ENCODE results near the gene SUPT5H.

Gene SUPT5H

GRCh38 chr19:39401549-39402345 is 43.6 kb upstream of the SUPT5H start:
- TF ChIP-seq CTCF (IDR thresholded peaks at IDR 0.05; ENCODE audit: control insufficient read depth, insufficient read depth, low read depth, low read length, missing control alignments) = no peak
- H3K4me3 ChIP-seq (ENCODE audit: control insufficient read depth, low read depth, low read length) = no peak overlapping the region

DNA sequence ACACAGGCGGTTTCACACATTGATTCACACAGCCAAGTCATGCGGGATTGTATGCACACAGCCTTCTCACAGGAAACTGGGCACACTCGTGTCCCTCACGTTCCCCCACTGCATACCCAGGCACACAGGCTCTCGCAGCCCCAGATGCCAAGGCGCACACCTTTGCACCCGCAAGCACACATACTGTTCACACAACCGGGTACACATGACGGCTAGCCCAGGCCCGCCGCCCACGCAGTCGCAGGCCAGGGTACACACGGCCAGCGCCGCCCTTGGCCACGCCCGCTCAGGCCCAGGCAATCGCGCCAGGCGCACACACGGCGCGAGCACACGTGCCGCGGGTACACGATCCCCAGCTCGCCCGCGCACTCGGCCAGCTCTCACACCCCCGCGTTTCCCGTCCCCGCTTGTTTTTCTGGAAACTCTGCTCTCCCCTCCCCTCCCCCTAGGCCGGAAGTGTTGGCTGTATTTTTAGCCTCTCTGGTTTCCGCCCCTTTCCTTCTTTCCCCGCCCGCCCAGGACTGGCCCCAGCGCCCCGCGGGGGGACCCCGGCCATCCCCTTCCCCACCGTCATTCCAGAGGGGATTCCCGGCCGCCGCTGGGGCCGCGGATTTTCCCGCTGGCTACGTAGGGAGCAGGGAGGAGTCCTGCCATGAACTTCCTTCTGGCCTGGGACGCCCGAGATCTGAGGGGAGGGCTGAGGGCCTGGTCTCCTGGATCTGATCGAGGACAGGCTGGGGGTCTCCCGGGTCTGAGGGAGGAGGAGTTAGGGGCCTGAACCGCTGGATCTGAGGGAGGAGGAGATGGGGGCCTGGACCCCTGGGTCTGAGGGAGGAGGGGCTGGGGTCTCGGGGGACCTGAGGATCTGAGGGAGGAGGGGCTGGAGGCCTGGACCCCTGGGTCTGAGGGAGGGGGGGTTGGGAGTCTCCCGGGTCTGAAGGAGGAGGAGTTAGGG is 42.8 kb upstream of the SUPT5H start:
- DNase-seq (ENCODE audit: low read depth) = peak; percentile 63
- H3K4me3 ChIP-seq (ENCODE audit: control insufficient read depth, low read depth, low read length) = peak overlapping the region; percentile 48
- TF ChIP-seq CTCF (IDR thresholded peaks at IDR 0.05; ENCODE audit: control insufficient read depth, insufficient read depth, low read depth, low read length, missing control alignments) = no peak

More at GRCh38 chr19:39401549-39402345, 43.6 kb upstream of the SUPT5H start:
- DNase-seq (ENCODE audit: low read depth) = no peak

DNA sequence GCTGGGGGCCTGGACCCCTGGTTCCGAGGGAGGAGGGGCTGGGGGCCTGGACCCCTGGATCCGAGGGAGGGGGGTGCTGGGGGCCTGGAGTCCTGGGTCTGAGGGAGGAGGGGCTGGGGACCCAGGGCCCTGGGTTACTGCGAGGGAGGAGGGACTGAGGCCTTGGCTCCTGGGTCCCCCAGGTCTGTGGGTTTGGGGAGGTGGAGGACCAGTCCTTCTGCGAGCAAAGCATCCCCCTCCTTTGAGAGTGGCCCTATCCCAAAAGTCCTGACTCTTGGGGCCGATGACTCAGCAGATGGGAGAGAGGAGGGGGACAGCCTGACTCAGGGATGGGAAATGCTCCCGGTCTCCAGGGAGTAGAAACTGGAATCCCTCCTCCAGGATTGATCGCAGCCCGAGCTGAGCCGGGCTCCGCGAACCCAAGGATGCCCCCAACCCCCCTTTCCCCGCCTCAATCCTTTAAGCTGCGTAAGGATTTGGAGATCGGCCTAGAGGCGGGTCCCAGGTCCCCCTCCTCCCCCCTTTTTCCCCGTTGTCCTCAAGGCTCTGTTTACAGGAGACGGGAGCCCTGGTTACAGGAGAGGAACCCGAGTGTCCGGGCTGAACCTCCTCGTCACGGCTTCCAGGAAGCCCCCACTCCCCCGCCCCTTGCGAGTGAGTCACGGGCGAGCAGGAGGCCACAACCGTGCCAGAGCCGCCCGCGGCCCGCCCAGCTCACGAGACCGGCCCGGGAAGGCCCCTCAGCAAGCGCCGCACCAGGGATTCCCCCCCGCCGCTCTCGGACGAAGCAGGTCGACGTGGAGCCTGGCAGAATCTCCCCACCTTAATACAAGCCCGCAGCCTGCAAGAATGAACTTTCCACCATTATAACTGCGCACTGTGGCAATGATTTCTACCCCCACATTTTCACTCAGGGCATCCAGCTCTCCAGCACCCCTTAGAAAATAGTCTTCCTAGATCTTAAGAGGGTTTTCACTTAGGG is 41.8 kb upstream of the SUPT5H start:
- TF ChIP-seq CTCF (IDR thresholded peaks at IDR 0.05; ENCODE audit: control insufficient read depth, insufficient read depth, low read depth, low read length, missing control alignments) = no peak
- peak overlapping the region; percentile 48 for H3K4me3 ChIP-seq (ENCODE audit: control insufficient read depth, low read depth, low read length)
- peak; percentile 99 for DNase-seq (ENCODE audit: low read depth)

GRCh38 chr19:39405261-39405957 is 40.0 kb upstream of the SUPT5H start:
- TF ChIP-seq CTCF (IDR thresholded peaks at IDR 0.05; ENCODE audit: control insufficient read depth, insufficient read depth, low read depth, low read length, missing control alignments) = no peak
- H3K4me3 ChIP-seq (ENCODE audit: control insufficient read depth, low read depth, low read length) = no peak overlapping the region
- DNase-seq (ENCODE audit: low read depth) = no peak

DNA sequence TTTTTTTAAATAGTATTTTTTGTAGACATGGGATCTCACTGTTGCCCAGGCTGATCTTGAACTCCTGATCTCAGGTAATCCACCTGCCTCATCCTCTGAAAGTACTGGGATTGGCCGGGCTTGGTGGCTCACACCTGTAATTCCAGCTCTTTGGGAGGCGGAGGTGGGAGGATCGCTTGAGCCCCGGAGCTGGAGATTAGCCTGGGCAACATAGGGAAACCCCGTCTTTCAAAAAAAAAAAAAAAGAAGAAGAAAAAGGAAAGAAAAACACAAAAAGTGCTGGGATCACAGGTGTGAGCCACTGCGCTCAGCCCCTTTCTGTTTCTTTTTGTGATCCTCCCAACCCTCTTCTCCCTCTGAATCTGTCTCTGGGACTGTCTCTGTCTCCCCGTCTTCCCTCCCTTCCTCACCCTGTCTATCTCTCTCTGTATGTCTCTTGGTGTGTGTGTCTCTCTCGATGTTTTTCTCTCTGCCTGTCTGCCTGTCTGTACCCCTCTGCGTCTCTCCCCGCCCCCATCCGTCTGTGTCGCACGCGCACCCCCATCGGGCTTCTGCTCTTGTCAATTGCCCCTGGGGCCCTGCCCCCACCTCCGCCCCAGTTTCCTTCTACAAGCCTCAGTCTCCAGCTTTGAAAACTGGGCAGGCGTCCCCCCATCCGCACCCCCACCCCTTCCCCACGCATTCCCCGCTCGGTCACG is 39.3 kb upstream of the SUPT5H start:
- H3K4me3 ChIP-seq (ENCODE audit: control insufficient read depth, low read depth, low read length) = peak overlapping the region; percentile 88
- DNase-seq (ENCODE audit: low read depth) = no peak
- TF ChIP-seq CTCF (IDR thresholded peaks at IDR 0.05; ENCODE audit: control insufficient read depth, insufficient read depth, low read depth, low read length, missing control alignments) = no peak
